T1000 (cell line): ENCODE results near the gene CCT8.
"Not testable (repeated sequence)": the region's sequence is repeated elsewhere in the genome, so short reads cannot be mapped to it uniquely, and the experiment has no call there.

ENCODE experiments used
- DNase-seq: peaks from one replicate; lab custom pipeline; 2025; ENCODE audit warnings: mixed read lengths; lab: John Stamatoyannopoulos, UW

Gene CCT8

GRCh38 chr21:29022166-29022565 lies 51.3 kb downstream of the CCT8 start:
- no peak for DNase-seq

GRCh38 chr21:29018540-29018939 lies 54.9 kb downstream of the CCT8 start:
- DNase-seq = no peak

- no peak for DNase-seq
Observed at GRCh38 chr21:29017639-29018237, 55.7 kb downstream of the CCT8 start.

GRCh38 chr21:29011236-29011635 lies 62.2 kb downstream of the CCT8 start:
- not testable (repeated sequence) for DNase-seq

- no peak for DNase-seq
Observed at GRCh38 chr21:29008367-29008766, 65.1 kb downstream of the CCT8 start.

- no peak for DNase-seq
Observed at GRCh38 chr21:29007810-29008209, 65.6 kb downstream of the CCT8 start.

GRCh38 chr21:29007135-29007534 lies 66.3 kb downstream of the CCT8 start:
- no peak for DNase-seq
